SH-SY5Y (cell line): ENCODE results near the gene ZNF529.

Source experiments
- GATA2 ChIP-seq: IDR thresholded peaks from 2 replicates; pipeline ENCODE4 v1.6.1; 2011; ENCODE audit warnings: mild to moderate bottlenecking, low read depth, low read length
- GATA3 ChIP-seq: IDR thresholded peaks from 2 replicates; pipeline ENCODE4 v1.6.1; 2011; ENCODE audit warnings: low read depth, mild to moderate bottlenecking, low read length, moderate library complexity

Gene ZNF529

DNA sequence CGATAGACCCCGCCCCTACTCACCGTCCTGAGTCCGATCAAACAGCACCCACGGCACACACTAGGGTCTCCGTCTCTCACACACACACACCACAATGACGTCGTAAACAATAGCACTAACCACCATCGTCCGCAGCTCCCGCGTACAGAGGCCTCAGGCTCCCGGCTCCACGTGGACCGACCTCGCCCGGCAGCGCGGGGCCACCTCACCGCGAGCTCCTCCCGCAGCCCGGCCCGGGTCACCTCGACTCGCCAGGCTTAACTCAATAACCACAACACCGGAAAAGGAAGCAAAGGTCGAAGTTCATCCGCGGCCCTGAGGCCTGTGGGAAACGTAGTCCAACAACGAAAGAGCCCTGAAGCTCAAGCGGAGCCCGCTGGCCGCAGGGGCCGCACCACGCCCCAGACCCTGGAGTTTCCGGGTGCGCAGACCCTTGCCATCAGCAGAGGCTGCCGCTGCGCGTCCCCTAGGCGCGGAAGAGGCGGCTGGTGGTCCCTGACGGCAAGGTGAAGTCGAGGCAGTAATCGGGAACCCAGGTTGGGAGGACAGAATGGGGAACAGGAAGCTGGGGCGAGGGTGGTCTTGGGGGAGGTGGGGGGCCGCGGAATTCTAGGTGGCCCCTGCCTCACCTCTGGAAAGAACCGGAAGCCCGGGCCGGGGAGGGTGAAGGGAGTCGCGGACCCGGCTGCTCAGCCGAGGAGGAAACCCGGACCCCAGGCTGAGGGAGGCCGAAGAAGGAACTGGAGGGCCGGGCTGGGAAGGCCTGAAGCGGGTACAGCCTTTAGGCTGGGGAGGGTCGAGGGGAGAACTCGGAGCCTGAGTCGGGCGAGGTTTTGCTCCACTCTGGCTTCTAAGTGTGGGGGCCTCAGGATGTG is at the start of gene ZNF529:
TSS of gene ZNF529 (minus strand) at position 273 of the 875 bp plus-strand sequence. CDS start 946 bp downstream, outside the sequence.
- no peak for TF ChIP-seq GATA3
- no peak for TF ChIP-seq GATA2

DNA sequence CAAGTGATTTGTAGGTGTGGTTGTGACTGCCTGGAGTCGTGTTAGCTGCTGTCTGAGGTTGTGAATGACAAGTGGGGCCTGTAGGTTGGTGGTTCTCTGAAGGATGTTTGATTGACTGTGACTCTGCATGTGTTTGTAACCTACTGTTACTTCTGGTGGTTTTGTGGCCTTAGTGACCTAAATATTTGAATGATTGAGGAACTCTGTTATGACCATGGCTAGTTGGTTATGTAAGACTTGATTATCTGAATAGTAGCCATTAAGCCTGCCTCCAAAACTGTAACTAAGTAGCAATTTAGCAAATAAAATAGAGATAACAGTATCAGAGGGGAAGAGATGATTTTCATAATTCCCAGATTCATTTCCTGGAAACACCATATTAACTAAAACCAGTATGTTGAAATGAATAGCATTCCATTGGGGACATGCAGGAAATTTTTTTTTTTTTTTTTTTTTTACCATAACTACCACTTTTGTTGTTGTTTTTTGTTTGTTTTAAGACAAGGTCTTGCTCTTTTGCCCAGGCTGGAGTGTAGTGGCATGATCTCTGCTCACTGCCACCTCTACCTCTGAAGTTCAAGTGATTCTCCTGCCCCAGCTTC is 32.9 kb upstream of the ZNF529 start:
- TF ChIP-seq GATA2, result no peak
- no peak for TF ChIP-seq GATA3

DNA sequence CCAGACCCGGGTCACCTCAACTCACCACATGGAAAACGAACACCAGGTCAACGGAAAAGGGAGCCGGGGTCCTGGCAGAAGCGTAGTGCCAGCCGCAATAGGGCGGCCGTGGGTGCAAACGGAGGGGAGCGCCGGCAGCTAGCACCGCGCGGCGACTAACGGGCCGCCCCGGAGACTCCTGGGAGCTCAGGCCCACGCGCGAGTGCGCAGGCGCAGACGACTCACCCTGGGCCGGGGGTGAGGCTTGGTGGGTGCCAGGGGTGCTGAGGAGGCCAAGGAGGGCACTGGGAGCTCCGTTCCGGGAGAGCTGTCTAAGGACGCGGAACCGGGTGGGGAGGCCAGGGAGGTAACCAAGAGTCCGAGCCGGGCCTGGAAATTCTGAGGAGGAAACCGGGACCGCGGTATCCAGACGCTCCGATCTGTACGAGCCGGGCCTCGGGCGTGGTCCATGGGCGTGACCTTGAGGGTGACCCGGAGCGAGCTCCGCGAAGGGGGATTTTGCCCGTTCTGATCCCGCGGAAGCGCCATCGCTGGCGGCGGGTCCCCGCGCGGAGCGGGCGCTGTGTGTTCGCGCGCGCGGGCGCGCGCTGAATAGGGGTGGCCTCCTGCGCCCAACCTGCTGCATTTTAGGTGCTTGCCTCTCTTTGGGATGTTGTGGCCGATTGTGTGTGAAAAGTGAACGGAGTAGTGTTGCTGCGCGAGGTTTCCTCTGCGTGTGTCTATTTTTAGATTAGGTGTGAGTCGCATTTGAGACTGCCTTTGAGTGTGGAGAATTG is 32.2 kb upstream of the ZNF529 start, which contains the start of gene ZNF382:
TSS of gene ZNF382 (plus strand) at position 213 of the 776 bp plus-strand sequence. CDS start 4,602 bp downstream, outside the sequence.
- no peak for TF ChIP-seq GATA3
- TF ChIP-seq GATA2, result no peak

DNA sequence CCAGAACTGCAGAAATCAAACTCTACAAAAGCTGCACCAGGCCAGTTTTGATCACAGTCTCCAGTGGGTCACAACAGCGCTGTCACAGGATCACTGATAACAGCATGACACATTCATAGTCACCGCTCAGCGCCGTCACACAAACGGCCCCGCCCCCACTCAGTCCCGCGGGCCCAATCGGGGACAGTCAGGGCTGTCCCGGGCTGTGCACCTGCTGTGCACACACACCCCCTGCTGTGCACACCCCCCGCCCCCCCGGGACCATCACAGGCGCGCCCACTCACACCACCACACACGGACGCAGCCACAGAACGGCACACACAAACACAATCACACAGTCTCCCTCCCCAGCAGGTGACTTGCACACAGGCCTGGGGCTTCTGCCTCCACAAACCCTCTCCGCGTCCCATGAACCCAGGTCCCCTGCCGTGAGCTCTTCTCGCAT is 31.6 kb upstream of the ZNF529 start:
- TF ChIP-seq GATA2, result peak; percentile 44; the same call in 1 of the 2 replicates
- no peak for TF ChIP-seq GATA3

DNA sequence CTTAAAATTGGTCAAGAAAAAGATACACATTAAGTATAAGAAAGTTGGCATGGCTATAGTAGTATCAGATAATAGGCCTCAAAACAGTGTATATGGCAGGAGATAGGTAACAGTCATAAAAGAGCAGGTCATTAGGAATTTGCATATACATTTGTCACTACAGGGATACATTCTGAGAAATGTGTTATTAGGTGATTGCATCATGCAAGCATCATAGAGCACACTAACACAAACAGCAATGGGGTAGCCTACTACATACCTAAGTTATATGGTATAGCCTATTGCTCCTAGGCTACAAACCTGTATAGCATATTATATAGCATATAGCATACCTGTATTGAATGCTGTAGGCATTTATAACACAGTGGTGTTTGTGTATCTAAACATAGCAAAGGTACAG is 6.2 kb upstream of the ZNF529 start:
- TF ChIP-seq GATA3 (no peak), GATA2 (no peak)

DNA sequence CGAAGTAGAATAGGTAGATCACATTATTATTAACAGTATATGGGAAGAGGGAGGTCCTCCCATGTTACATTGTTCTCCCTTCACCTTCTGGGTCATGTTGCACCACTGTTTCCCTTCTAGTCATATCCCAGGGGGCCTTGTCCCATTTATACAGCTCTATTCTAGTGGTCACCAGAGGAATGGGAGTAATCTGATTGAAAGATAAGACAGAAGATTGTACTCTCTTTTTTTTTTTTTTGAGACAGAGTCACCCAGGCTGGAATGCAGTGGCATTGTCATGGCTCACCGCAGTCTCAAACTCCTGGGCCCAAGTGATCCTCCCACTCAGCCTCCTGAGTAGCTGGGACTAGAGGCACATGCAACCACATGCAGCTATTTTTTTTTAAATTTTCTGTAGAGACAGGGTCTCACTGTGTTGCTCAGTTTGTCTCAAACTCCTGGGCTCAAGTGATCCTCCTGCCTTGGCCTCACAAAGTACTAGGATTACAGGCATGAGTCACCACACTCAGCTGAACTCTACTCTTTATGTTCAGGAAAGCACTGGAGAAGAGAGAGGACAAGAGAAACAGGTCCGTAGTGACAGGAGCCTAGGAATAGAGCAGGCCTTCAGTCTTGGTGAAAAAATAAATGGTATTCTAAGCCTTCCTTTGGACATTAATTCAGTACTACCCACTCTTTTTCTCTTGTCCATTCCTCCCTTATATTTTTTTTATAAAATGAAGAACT is 4.3 kb upstream of the ZNF529 start:
- TF ChIP-seq GATA2 (no peak), GATA3 (no peak)

DNA sequence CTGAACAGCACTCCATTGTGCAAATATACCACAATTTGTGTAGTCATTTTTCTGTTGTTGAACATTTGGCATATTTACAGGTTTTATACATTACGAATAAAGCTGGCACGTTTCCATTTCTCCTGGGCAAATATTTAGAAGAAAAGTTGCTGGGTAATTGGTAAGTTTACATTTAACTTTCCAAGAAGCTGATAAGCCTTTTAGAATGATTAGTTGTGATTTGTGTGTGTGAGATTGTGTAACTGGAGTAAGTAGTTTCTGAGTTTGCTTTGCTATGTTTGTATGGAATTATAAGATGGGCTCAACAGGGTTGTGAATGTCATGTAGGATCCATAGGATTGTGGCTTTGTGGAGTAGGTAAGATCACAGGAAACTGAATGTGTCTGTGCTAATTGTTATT is 1.6 kb upstream of the ZNF529 start:
- no peak for TF ChIP-seq GATA2
- TF ChIP-seq GATA3, result no peak

DNA sequence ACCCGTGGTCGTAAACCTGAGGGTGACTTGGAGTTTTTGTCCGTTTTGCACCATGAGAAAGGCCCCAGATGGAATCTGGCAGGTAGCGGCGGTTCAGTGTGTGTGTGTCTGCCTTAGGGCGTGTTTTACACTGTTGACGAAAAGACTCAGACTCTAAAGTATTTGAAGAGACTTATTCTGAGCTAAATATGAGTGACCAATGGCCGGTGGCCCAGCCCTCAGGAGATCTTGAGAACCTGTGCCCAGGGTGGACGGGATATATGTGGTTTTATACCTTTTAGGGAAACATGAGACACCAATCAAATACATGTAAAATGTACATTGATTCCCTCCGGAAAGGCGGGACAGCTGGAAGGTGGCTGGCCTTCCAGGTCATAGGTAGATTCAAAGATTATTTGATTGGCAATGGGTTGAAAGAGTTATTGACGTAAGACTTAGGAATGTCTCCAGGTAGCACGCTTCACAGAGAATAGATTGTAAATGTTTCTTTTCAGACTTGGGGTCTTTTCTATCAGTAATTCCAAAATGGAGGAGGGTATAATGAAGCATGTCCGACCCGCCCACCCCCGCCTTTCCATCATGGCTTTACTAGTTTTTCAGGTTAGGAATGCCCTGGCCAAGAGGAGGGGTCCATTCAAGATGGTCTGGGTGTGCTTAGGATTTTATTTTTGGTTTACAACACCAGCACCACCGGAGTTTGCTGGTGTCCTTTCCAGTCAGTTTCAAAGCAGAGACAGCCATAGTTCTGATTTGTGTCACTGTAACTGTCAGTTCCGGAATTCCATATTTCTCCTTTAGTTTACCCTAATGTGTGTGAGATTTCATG is 1.0 kb upstream of the ZNF529 start:
- TF ChIP-seq GATA2 (no peak), GATA3 (no peak)

DNA sequence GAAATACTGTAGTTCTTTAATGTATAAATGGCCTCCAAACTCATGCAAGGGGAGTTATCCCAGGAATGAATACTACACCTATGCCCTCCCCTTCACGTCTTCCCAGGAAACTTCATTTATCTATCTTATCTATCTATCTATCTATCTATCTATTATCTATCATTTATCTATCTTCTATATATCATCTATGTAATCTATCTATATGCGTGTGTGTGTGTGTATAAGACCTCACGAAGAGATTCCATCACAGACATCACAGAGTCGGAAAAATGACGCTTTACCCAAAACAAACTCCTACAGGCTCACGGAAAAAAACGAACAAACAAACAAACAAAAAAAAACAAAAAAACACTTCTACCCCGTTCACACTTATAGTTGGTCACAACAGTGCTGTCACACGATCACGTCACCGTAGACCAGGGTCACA is 486 bp downstream of the ZNF529 start:
- no peak for TF ChIP-seq GATA3
- no peak for TF ChIP-seq GATA2

DNA sequence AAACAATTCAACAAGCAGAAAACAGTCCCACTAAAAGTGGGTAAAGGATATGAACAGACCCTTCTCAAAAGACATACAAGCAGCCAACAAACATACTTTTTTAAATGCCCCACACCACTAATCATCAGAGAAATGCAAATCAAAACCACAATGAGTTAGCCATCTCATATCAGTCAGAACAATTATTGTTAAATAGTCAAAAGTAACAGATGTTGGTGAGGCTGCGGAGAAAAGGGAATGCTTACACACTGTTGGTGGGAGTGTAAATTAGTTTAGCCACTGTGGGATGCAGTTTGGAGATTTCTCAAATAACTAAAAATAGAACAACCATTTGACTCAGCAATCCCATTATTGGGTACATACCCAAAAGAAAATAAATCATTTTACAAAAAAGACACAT is 8.7 kb downstream of the ZNF529 start:
- TF ChIP-seq GATA3 (no peak), GATA2 (no peak)

DNA sequence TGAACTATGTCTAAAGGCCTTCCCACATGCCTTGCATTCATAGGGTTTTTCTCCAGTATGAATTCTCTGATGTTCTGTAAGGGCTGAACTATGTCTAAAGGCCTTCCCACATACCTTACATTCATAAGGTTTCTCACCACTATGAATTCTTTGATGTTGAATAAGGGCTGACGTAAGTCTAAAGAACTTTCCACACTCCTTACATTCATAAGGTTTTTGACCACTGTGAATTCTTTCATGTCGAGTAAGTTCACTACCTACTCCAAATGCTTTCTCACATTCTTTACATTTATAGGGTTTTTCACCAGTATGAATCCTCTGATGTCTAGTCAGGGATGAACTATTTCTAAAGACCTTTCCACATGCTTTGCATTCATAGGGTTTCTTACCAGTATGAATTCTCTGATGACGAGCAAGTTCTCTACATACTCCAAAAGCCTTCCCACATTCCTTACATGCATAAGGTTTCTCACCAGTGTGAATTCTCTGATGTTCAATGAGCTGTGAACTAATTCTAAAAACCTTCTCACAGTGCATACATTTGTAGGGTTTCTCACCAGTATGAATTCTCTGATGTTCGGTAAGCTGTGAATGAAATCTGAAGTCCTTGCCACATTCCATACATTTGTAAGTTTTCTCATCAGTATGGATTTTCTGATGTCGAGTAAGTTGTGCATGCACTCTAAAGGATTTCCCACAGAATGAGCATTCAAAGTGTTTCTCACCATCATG is 25.9 kb downstream of the ZNF529 start:
- TF ChIP-seq GATA3, result no peak
- TF ChIP-seq GATA2, result no peak

DNA sequence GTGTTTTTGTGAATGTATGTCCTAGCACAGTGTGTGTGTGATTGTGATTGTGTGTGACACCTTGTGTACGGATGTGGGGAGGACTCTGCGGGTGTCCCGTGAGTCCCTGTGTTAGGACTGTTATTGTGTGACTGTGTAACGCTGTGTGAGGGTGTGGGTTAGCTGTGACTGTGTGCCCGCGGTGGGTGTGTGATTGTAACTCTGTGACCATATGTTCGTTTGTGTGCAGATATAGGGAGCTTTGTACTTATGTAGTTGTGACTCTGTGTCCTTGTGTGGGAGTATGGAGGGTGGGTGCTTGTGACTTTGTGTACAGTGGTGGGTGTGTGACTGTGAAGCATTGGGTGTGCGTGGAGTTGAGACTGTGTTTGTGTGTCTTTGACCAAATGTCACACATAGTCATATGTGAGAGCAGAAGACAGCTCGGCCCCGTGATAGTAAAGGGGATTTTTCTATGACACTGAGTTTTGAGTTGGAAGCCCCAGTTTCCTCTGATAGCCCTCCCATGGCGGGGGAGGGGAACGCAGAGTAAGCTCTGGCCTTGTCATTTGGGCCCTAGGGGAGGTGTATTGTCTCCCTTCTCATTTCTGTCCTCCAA is 44.1 kb downstream of the ZNF529 start:
- TF ChIP-seq GATA3 (no peak), GATA2 (no peak)
